ENCODE results near the gene TLE5.
"Not testable (repeated sequence)": the region's sequence is repeated elsewhere in the genome, so short reads cannot be mapped to it uniquely, and the experiment has no call there.

TLE5 gene

DNA sequence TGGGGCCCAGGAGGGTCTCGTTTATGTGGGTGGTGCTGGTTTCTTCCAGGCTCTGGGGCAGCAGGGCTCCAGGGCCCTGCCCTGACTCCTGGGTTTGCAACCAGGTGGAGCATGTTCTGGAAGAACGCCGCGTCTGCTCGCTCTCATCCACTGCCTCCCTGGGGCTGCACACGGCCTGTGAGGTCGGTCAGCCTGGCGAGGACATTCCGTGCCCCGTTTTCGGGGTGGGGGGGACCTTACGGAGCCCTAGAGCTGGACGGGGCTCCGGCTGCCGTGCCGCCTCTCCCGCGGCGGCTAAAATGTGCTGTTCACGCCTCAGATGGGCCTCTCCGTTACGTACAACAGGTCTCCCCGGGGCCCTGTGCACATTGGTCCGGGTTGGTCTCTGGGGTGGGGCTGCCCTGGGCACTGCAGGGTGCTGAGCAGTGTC, 35.2 kb upstream of the TLE5 start:
- no peaks in the 10 kb centered on the region for H3K27me3 ChIP-seq
- peaks cover 21% of the 10 kb centered on the region for H3K4me1 ChIP-seq
- H3K9me3 ChIP-seq, result no peaks in the 10 kb centered on the region
- H3K36me3 ChIP-seq, result no peaks in the 10 kb centered on the region
- H3K4me3 ChIP-seq (ENCODE audit: low read depth, low read length), result no peak overlapping the region
- TF ChIP-seq, protein P1, sequence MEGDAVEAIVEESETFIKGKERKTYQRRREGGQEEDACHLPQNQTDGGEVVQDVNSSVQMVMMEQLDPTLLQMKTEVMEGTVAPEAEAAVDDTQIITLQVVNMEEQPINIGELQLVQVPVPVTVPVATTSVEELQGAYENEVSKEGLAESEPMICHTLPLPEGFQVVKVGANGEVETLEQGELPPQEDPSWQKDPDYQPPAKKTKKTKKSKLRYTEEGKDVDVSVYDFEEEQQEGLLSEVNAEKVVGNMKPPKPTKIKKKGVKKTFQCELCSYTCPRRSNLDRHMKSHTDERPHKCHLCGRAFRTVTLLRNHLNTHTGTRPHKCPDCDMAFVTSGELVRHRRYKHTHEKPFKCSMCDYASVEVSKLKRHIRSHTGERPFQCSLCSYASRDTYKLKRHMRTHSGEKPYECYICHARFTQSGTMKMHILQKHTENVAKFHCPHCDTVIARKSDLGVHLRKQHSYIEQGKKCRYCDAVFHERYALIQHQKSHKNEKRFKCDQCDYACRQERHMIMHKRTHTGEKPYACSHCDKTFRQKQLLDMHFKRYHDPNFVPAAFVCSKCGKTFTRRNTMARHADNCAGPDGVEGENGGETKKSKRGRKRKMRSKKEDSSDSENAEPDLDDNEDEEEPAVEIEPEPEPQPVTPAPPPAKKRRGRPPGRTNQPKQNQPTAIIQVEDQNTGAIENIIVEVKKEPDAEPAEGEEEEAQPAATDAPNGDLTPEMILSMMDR (IDR thresholded peaks at IDR 0.05; ENCODE audit: low read depth, low read length), result no peak
- no peak for DNase-seq

DNA sequence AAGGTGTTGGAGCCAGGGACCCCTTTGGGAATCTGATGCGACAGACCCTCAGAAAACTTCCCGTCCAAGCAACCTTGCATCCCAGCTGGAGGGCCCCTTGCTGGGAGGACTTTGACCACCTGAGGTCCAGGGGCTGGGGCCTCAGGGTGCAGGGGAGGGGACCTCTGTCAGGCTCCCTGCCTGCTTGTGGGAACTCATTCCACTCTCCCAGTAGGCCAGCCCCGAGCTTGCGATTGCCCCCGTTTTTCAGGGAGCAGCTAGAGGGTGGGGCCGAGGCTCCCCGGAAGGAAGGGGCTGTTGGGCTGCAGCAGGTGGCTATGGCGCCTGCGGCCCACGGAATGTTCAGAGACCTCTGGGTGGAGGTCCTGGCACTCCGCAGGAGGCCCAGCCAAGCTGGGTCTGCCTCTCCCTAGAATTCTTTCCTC, 34.6 kb upstream of the TLE5 start:
- H3K9me3 ChIP-seq, result no peaks in the 10 kb centered on the region
- H3K4me1 ChIP-seq, result peaks cover 21% of the 10 kb centered on the region
- DNase-seq, result no peak
- no peaks in the 10 kb centered on the region for H3K27me3 ChIP-seq
- H3K4me3 ChIP-seq (ENCODE audit: low read depth, low read length), result no peak overlapping the region
- H3K36me3 ChIP-seq, result no peaks in the 10 kb centered on the region
- TF ChIP-seq, protein P1 (IDR thresholded peaks at IDR 0.05; ENCODE audit: low read depth, low read length), result no peak

GRCh38 chr19:3096267-3096901, 34.1 kb upstream of the TLE5 start:
- no peak for DNase-seq

GRCh38 chr19:3095441-3096191, 33.3 kb upstream of the TLE5 start:
- TF ChIP-seq, protein P1 (IDR thresholded peaks at IDR 0.05; ENCODE audit: low read depth, low read length), result no peak
- Histone ChIP-seq H3K4me3 (ENCODE audit: low read depth, low read length) (peak overlapping the region; percentile 85), H3K9me3 (no peaks in the 10 kb centered on the region), H3K4me1 (peaks cover 15% of the 10 kb centered on the region), H3K36me3 (no peaks in the 10 kb centered on the region), H3K27me3 (no peaks in the 10 kb centered on the region)
- no peak for DNase-seq

More at GRCh38 chr19:3096267-3096901, 34.1 kb upstream of the TLE5 start:
- TF ChIP-seq, protein P1 (IDR thresholded peaks at IDR 0.05; ENCODE audit: low read depth, low read length), result no peak
- H3K4me1 ChIP-seq, result peaks cover 21% of the 10 kb centered on the region
- peak overlapping the region; percentile 85 for H3K4me3 ChIP-seq (ENCODE audit: low read depth, low read length)
- no peaks in the 10 kb centered on the region for H3K9me3 ChIP-seq
- no peaks in the 10 kb centered on the region for H3K27me3 ChIP-seq
- H3K36me3 ChIP-seq, result no peaks in the 10 kb centered on the region

DNA sequence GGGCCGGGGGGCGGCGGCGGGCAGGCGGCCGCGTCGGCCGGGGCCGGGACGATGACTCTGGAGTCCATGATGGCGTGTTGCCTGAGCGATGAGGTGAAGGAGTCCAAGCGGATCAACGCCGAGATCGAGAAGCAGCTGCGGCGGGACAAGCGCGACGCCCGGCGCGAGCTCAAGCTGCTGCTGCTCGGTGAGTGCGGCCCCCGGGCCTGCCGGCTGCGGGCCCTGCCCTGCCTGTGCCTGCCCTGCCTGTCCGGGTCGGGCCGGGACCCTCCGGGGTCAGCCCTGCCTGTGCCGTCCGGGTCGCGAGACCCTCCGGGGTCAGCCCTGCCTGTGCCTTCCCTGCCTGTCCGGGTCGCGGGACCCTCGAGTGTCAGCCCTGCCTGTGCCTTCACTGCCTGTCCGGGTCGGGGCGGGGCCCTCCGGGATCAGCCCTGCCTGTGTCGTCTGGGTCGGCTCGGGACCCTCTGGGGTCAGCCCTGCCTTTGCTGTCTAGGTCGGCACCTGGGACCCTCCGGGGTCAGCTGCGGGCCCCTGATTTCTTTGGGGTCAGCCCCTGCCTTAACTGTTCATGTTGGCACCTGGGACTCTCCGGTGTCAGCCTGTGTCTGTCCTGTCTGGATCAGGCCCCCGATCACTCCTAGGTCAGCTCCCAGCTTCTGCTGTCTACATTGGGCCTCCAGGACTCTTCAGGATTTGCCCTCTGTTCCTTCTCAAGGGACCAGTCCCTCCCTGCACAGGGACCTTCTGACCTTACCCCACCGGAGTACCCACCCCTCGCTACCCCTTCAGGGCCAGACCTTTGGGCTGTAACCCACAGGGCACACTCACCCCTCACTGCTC, 32.5 kb upstream of the TLE5 start:
- Histone ChIP-seq H3K4me3 (ENCODE audit: low read depth, low read length) (peak overlapping the region; percentile 85), H3K4me1 (peaks cover 8% of the 10 kb centered on the region), H3K27me3 (no peaks in the 10 kb centered on the region), H3K36me3 (no peaks in the 10 kb centered on the region), H3K9me3 (no peaks in the 10 kb centered on the region)
- no peak for DNase-seq
- TF ChIP-seq, protein P1 (IDR thresholded peaks at IDR 0.05; ENCODE audit: low read depth, low read length), result no peak

GRCh38 chr19:3089299-3089855, 27.1 kb upstream of the TLE5 start:
- not testable (repeated sequence) for H3K27me3 ChIP-seq; H3K4me1 ChIP-seq; DNase-seq; H3K9me3 ChIP-seq; H3K36me3 ChIP-seq; H3K4me3 ChIP-seq (ENCODE audit: low read depth, low read length)
